ENCODE data around the gene AHCYL1. TPM values are rescaled to one million over a fixed set of nuclear protein-coding genes. Genes with fewer than 3 reads are reported as not detected.

The AHCYL1 gene
- total RNA-seq, 1 experiment from 2014 or later, result 89.6 TPM

- Histone ChIP-seq H3K4me1 (ENCODE audit: insufficient read depth, low read length, poor library complexity, severe bottlenecking) (no peaks in the 10 kb centered on the region), H3K4me3 (ENCODE audit: low read depth, low read length, poor library complexity, severe bottlenecking) (no peak overlapping the region), H3K36me3 (ENCODE audit: insufficient read depth, low read length, poor library complexity, severe bottlenecking) (no peaks in the 10 kb centered on the region), H3K27me3 (replicated peaks; ENCODE audit: insufficient read depth, low read depth, low read length, poor library complexity) (no peaks in the 10 kb centered on the region), H3K9me3 (ENCODE audit: low read depth, low read length, poor library complexity, severe bottlenecking) (no peaks in the 10 kb centered on the region), H3K27ac (ENCODE audit: low read depth, low read length, poor library complexity, severe bottlenecking) (no peak overlapping the region)
- CTCF ChIA-PET, result no interaction called here
- intact Hi-C loops (cut with micrococcal nuclease; ENCODE audit: unreplicated experiment), result no loop called here
- POLR2A ChIA-PET (ENCODE audit: low non-redundant PET), result interaction anchor here (0.6 kb wide), 1 partner anchor 61 kb away, joined by 3 read pairs; no protein-coding TSS in a partner anchor
- no peak for DNase-seq (ENCODE audit: low spot score)
- BruUV-seq (replicated peaks), result no TSS peak
- no peak for TF ChIP-seq EZH2 (IDR thresholded peaks at IDR 0.05; ENCODE audit: borderline replicate concordance, low read depth, low read length, poor library complexity, severe bottlenecking)
- no peak for TF ChIP-seq CTCF (conservative IDR thresholded peaks at IDR 0.05; ENCODE audit: low read depth, low read length)
Measured at GRCh38 chr1:109976762-109977161, 7.8 kb upstream of the AHCYL1 start.

GRCh38 chr1:109977225-109977624 lies 7.3 kb upstream of the AHCYL1 start:
- POLR2A ChIA-PET (ENCODE audit: low non-redundant PET), result no interaction called here
- H3K36me3 ChIP-seq (ENCODE audit: insufficient read depth, low read length, poor library complexity, severe bottlenecking), result no peaks in the 10 kb centered on the region
- no peaks in the 10 kb centered on the region for H3K9me3 ChIP-seq (ENCODE audit: low read depth, low read length, poor library complexity, severe bottlenecking)
- H3K27ac ChIP-seq (ENCODE audit: low read depth, low read length, poor library complexity, severe bottlenecking), result no peak overlapping the region
- CTCF ChIA-PET, result no interaction called here
- no TSS peak for BruUV-seq (replicated peaks)
- TF ChIP-seq EZH2 (IDR thresholded peaks at IDR 0.05; ENCODE audit: borderline replicate concordance, low read depth, low read length, poor library complexity, severe bottlenecking) (no peak), CTCF (conservative IDR thresholded peaks at IDR 0.05; ENCODE audit: low read depth, low read length) (no peak)
- H3K27me3 ChIP-seq (replicated peaks; ENCODE audit: insufficient read depth, low read depth, low read length, poor library complexity), result no peaks in the 10 kb centered on the region
- DNase-seq (ENCODE audit: low spot score), result no peak
- H3K4me3 ChIP-seq (ENCODE audit: low read depth, low read length, poor library complexity, severe bottlenecking), result no peak overlapping the region
- no peaks in the 10 kb centered on the region for H3K4me1 ChIP-seq (ENCODE audit: insufficient read depth, low read length, poor library complexity, severe bottlenecking)
- intact Hi-C loops (cut with micrococcal nuclease; ENCODE audit: unreplicated experiment), result no loop called here

DNA sequence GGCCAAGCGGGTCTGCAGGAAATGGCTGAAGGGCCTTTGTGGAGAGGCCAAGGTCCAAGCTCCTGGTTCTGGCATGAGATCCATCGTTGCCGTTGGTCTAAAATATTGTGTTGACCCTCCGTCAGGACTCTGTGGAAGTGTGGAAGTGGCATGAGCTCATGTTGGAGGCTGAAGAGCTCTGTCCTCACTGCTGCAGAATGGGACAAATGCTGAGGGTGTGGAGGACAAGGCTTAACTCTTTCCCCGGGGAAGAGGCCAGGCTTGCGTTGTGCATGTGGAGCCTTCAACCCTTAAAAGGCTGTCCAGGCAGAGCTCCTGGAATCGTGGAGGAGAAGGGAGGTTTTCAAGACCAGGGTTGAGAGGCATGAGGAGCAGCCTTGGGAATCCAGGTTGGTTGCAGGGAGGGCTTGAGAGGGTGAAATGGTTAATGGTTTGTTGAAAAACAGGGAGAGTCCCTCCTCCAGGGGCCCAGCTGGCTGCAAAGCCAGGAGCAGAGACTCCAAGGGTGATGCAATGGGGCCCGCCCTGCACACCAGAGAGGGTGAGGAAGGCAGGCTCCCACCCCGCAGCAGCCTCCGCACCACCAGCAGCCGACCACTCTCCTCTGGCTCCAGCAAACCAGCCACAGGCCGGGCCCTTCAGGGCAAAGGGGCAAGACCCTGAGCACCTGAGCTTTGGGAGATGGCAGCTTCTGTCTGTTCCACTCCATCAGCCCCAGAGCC lies 6.7 kb upstream of the AHCYL1 start:
- TF ChIP-seq CTCF (conservative IDR thresholded peaks at IDR 0.05; ENCODE audit: low read depth, low read length), result no peak
- TF ChIP-seq EZH2 (IDR thresholded peaks at IDR 0.05; ENCODE audit: borderline replicate concordance, low read depth, low read length, poor library complexity, severe bottlenecking), result no peak
- intact Hi-C loops (cut with micrococcal nuclease; ENCODE audit: unreplicated experiment), result no loop called here
- DNase-seq (ENCODE audit: low spot score), result no peak
- no peak overlapping the region for H3K4me3 ChIP-seq (ENCODE audit: low read depth, low read length, poor library complexity, severe bottlenecking)
- ChIA-PET CTCF (no interaction called here), POLR2A (ENCODE audit: low non-redundant PET) (no interaction called here)
- H3K27ac ChIP-seq (ENCODE audit: low read depth, low read length, poor library complexity, severe bottlenecking), result no peak overlapping the region
- H3K27me3 ChIP-seq (replicated peaks; ENCODE audit: insufficient read depth, low read depth, low read length, poor library complexity), result no peaks in the 10 kb centered on the region
- BruUV-seq (replicated peaks), result no TSS peak
- H3K4me1 ChIP-seq (ENCODE audit: insufficient read depth, low read length, poor library complexity, severe bottlenecking), result no peaks in the 10 kb centered on the region
- H3K9me3 ChIP-seq (ENCODE audit: low read depth, low read length, poor library complexity, severe bottlenecking), result no peaks in the 10 kb centered on the region
- no peaks in the 10 kb centered on the region for H3K36me3 ChIP-seq (ENCODE audit: insufficient read depth, low read length, poor library complexity, severe bottlenecking)

All from A673 (cell line).